Kidney epithelial cell (primary cell): Measurements from ENCODE around the gene UNC13A. TPM values are rescaled to one million over a fixed set of nuclear protein-coding genes. Genes with fewer than 3 reads are reported as not detected.

Experiments used
- DNase-seq: peaks from one replicate; pipeline ENCODE4 v3.0.0-alpha.2; 2010; ENCODE audit warnings: low read depth
- H3K27me3 ChIP-seq: 2 replicates; pipeline ENCODE4 v1.6.0; 2011; ENCODE audit warnings: low read length; ENCODE audit not compliant: control insufficient read depth, insufficient read depth
- H3K36me3 ChIP-seq: 2 replicates; pipeline ENCODE4 v1.5.1; 2011; ENCODE audit warnings: low read length; ENCODE audit not compliant: control insufficient read depth, insufficient read depth
- H3K4me3 ChIP-seq: 2 replicates; pipeline ENCODE4 v1.5.1; 2011; ENCODE audit warnings: low read depth, mild to moderate bottlenecking, control low read depth, low read length
- total RNA-seq: library from RNA; depleted of rRNA; stranded (reverse); fragments of >200 nt; gene quantifications from 2 replicates; pipeline ENCODE4 v1.2.3, GENCODE V29; 2015
- TF ChIP-seq, protein P1 (sequence below): IDR thresholded peaks from 2 replicates; pipeline ENCODE4 v1.5.1; 2011; ENCODE audit warnings: mild to moderate bottlenecking, moderate library complexity, low read length, control low read depth, inconsistent platforms; ENCODE audit not compliant: insufficient read depth, poor library complexity, severe bottlenecking

The UNC13A gene
- total RNA-seq, 1 donor from 2014 or later = 2.0 TPM

DNA sequence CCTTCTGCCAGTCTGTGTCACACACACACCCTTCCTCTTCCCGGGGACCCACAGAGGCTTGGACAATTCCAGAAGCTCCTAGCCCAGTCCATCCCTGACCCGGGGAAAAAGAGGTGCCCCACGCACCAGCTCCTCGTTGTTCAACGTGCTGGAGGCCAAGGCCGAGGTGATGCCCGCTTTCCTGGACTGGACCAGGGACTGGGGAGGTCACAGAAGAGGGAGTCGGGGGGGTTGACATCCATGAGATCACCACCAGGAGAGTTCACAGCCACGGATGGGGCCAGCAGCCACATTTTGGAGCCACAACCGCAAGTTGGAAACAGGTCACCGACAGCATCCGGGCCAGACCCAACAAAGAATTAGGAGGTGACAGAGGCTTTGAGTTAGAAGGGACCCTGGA, 39.4 kb downstream of the UNC13A start:
- no peak overlapping the region for H3K4me3 ChIP-seq
- no peaks in the 10 kb centered on the region for H3K27me3 ChIP-seq
- TF ChIP-seq, protein P1, sequence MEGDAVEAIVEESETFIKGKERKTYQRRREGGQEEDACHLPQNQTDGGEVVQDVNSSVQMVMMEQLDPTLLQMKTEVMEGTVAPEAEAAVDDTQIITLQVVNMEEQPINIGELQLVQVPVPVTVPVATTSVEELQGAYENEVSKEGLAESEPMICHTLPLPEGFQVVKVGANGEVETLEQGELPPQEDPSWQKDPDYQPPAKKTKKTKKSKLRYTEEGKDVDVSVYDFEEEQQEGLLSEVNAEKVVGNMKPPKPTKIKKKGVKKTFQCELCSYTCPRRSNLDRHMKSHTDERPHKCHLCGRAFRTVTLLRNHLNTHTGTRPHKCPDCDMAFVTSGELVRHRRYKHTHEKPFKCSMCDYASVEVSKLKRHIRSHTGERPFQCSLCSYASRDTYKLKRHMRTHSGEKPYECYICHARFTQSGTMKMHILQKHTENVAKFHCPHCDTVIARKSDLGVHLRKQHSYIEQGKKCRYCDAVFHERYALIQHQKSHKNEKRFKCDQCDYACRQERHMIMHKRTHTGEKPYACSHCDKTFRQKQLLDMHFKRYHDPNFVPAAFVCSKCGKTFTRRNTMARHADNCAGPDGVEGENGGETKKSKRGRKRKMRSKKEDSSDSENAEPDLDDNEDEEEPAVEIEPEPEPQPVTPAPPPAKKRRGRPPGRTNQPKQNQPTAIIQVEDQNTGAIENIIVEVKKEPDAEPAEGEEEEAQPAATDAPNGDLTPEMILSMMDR = no peak
- DNase-seq = no peak
- no peaks in the 10 kb centered on the region for H3K36me3 ChIP-seq

DNA sequence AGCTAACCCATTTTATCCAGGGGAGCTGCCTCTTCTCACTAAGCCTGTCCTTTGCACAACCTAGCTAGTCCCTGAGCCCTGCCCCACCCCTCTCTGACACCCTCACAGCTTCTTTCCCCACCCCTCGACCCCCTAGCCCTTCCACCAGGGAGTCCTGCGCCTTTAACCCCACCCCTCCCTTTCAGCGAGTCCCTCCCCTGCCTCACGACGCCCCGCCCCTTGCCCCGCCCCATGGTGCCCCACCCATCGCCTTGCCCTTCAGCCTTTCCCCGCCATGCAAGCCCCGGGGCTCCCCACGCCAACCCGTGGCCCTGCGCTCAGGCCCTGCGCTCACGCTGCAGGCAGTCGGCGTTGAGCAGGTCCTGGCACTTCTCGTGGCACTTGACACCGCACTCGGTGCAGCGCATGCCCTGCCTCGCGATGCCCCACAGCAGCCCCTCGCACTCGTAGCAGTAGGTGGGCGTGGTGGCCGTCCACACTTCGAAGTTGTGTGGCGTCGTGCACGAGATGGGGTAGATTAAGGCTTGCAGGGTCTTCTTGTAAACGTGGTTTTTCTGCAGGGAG, 40.0 kb downstream of the UNC13A start:
- Histone ChIP-seq H3K27me3 (no peaks in the 10 kb centered on the region), H3K36me3 (no peaks in the 10 kb centered on the region), H3K4me3 (no peak overlapping the region)
- DNase-seq = no peak
- TF ChIP-seq, protein P1 = no peak

DNA sequence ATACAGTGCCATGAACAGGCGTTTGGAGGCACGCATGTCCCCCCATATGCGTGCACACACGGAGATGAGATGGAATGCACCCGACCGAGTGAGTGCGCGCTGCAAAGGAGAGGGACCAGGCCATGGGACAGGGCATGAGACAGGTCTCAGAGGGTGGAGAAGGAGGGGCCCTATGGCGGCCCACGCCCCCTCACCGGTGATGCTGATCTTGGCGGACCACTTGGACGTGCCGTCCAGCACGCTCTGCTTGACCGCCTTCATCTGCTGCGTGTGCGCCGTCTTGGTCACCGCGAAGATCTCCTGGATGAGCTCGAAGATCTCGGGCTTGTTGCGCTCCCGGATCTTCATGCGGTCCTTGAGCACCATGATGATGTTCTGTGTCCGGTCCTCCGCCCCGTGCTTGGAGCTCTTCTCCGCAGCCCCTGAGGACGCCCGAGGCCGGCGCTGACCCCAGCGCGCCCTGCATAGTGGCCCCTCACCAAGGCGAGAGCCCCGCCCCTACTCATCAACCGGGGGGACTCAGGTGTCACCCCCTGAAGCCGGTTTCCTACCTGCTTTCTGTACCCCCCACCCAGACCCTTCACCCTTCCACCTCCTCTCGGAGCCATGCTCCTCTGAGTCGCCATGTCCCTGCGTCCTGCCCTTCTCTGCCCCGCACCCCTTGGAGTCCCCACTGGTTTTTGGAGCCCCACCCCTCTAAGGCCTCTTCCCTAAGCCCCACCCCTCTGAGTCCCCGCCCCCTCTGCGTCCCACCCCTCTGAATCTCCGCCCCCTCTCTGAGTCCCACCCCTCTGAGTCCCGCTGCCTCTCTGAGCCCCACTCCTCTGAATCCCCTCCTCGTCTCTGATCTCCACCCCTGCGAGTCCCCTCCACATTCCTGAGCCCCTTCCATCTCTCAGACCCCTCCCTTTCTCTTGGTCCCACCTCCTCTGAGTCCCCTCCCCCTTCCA, 40.8 kb downstream of the UNC13A start:
- Histone ChIP-seq H3K4me3 (no peak overlapping the region), H3K27me3 (no peaks in the 10 kb centered on the region), H3K36me3 (no peaks in the 10 kb centered on the region)
- TF ChIP-seq, protein P1 = no peak
- DNase-seq = no peak

DNA sequence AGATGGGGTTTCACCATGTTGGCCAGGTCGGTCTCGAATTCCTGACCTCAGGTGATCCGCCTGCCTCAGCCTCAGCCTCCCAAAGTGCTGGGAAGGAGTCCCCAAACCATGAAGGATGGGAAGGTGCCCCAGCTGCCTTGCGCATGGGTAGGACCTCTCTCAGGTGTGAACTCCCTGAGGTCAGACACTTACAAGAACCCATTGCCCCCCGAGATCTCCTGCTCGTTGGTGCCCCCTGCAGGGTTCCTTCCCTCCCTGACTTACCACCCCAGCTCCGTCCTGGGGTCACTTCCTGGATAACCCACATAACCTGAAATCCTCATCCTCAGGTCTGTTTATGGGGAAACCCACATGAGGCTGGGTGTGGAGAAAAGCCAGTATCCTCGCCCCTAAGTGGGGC, 41.7 kb downstream of the UNC13A start:
- TF ChIP-seq, protein P1 = no peak
- Histone ChIP-seq H3K4me3 (no peak overlapping the region), H3K27me3 (no peaks in the 10 kb centered on the region), H3K36me3 (no peaks in the 10 kb centered on the region)
- DNase-seq = no peak

- no peaks in the 10 kb centered on the region for H3K36me3 ChIP-seq
- no peak overlapping the region for H3K4me3 ChIP-seq
- DNase-seq = no peak
- TF ChIP-seq, protein P1 = no peak
- H3K27me3 ChIP-seq = no peaks in the 10 kb centered on the region
Observed at GRCh38 chr19:17645339-17645963, 42.7 kb downstream of the UNC13A start.
